HG02885 (cell line): ENCODE results near the gene SLC50A1.
"Not testable (repeated sequence)": the region's sequence is repeated elsewhere in the genome, so short reads cannot be mapped to it uniquely, and the experiment has no call there.

Source experiments
- ATAC-seq: cut with Tn5 transposase; IDR thresholded peaks from one replicate; pipeline ENCODE4 v1.9.1; 2021; ENCODE audit warnings: mild to moderate bottlenecking; ENCODE audit not compliant: unreplicated experiment, poor library complexity

The SLC50A1 gene

GRCh38 chr1:155131856-155132255 lies 3.8 kb upstream of the SLC50A1 start:
- ATAC-seq = no peak

- no peak for ATAC-seq
These were observed 1.8 kb upstream of the SLC50A1 start for GRCh38 chr1:155133799-155134281.

GRCh38 chr1:155134322-155134721 lies 1.3 kb upstream of the SLC50A1 start:
- no peak for ATAC-seq

- no peak for ATAC-seq
These were observed 705 bp upstream of the SLC50A1 start for GRCh38 chr1:155134880-155135414.

- no peak for ATAC-seq
These were observed 1.1 kb downstream of the SLC50A1 start for GRCh38 chr1:155136748-155137147.

- no peak for ATAC-seq
These were observed 1.7 kb downstream of the SLC50A1 start for GRCh38 chr1:155137154-155137949.

GRCh38 chr1:155139895-155140629 lies 4.4 kb downstream of the SLC50A1 start, which contains the start of gene DPM3:
Gene DPM3 (minus strand): TSS chr1:155140531. CDS start chr1:155140240, 291 bp downstream.
- peak; percentile 66 for ATAC-seq

- no peak for ATAC-seq
These were observed 4.9 kb downstream of the SLC50A1 start for GRCh38 chr1:155140630-155140953.

GRCh38 chr1:155141749-155142148 lies 6.1 kb downstream of the SLC50A1 start:
- ATAC-seq = no peak

GRCh38 chr1:155145491-155145890 lies 9.8 kb downstream of the SLC50A1 start:
- ATAC-seq = no peak

GRCh38 chr1:155155996-155156643 lies 20.5 kb downstream of the SLC50A1 start:
- not testable (repeated sequence) for ATAC-seq

- ATAC-seq = no peak
These were observed 23.3 kb downstream of the SLC50A1 start for GRCh38 chr1:155158991-155159390.

GRCh38 chr1:155160128-155160527 lies 24.5 kb downstream of the SLC50A1 start:
- ATAC-seq = no peak

GRCh38 chr1:155162631-155163030 lies 27.0 kb downstream of the SLC50A1 start:
- ATAC-seq = not testable (repeated sequence)

GRCh38 chr1:155163785-155164184 lies 28.1 kb downstream of the SLC50A1 start:
- not testable (repeated sequence) for ATAC-seq

- ATAC-seq = not testable (repeated sequence)
These were observed 29.0 kb downstream of the SLC50A1 start for GRCh38 chr1:155164625-155165024.

- no peak for ATAC-seq
These were observed 30.4 kb downstream of the SLC50A1 start for GRCh38 chr1:155166051-155166470.

- ATAC-seq = no peak
These were observed 31.0 kb downstream of the SLC50A1 start for GRCh38 chr1:155166471-155167165.

GRCh38 chr1:155167166-155168104 lies 31.8 kb downstream of the SLC50A1 start:
- peak; percentile 56 for ATAC-seq
